Measurements from ENCODE around the gene GRIN2A. TPM values are rescaled to one million over a fixed set of nuclear protein-coding genes. Genes with fewer than 3 reads are reported as not detected.

The GRIN2A gene
- total and polyA plus RNA-seq, 2 experiments from 2014 or later: 0.05 to 1.6 TPM

GRCh38 chr16:10078541-10078949 is 103.7 kb downstream of the GRIN2A start:
- no peaks in the 10 kb centered on the region for H3K9me2 ChIP-seq (replicated peaks; ENCODE audit: insufficient read depth)
- no peaks in the 10 kb centered on the region for H3K9me3 ChIP-seq (ENCODE audit: low read depth)
- DNase-seq (ENCODE audit: low spot score): no peak
- no peak for TF ChIP-seq EZH2 (IDR thresholded peaks at IDR 0.05; ENCODE audit: borderline replicate concordance)
- H3K27me3 ChIP-seq: no peaks in the 10 kb centered on the region
- H2AFZ ChIP-seq: no peak overlapping the region
- 32% methylated on average over 7 of the region's 7 CpGs for WGBS (ENCODE audit: low lambda C conversion rate, missing lambda C conversion rate)
- peaks cover 31% of the 10 kb centered on the region for H3K4me1 ChIP-seq (ENCODE audit: insufficient read depth)
- H3K79me2 ChIP-seq: no peaks in the 10 kb centered on the region
- H3K36me3 ChIP-seq (replicated peaks; ENCODE audit: insufficient read depth, low read depth): no peaks in the 10 kb centered on the region
- H3K4me3 ChIP-seq: no peak overlapping the region
- no peak overlapping the region for H3K27ac ChIP-seq
- no peaks in the 10 kb centered on the region for H4K20me1 ChIP-seq (ENCODE audit: insufficient read depth, poor library complexity, severe bottlenecking)
- no peak overlapping the region for H3K4me2 ChIP-seq

- no peaks in the 10 kb centered on the region for H3K79me2 ChIP-seq
- no peaks in the 10 kb centered on the region for H3K36me3 ChIP-seq (replicated peaks; ENCODE audit: insufficient read depth, low read depth)
- no peaks in the 10 kb centered on the region for H3K27me3 ChIP-seq
- H3K4me2 ChIP-seq: no peak overlapping the region
- H4K20me1 ChIP-seq (ENCODE audit: insufficient read depth, poor library complexity, severe bottlenecking): no peaks in the 10 kb centered on the region
- H3K4me3 ChIP-seq: no peak overlapping the region
- H3K27ac ChIP-seq: no peak overlapping the region
- WGBS (ENCODE audit: low lambda C conversion rate, missing lambda C conversion rate): 83% methylated on average over 6 of the region's 6 CpGs
- DNase-seq (ENCODE audit: low spot score): no peak
- TF ChIP-seq EZH2phosphoT487 (IDR thresholded peaks at IDR 0.05; ENCODE audit: low read depth, severe bottlenecking, unreplicated experiment) (no peak), EZH2 (IDR thresholded peaks at IDR 0.05; ENCODE audit: borderline replicate concordance) (no peak), CTCF (IDR thresholded peaks at IDR 0.05; ENCODE audit: poor library complexity) (no peak)
- H3K4me1 ChIP-seq (ENCODE audit: insufficient read depth): peaks cover 31% of the 10 kb centered on the region
- H3K9me2 ChIP-seq (replicated peaks; ENCODE audit: insufficient read depth): no peaks in the 10 kb centered on the region
- H3K9me3 ChIP-seq (ENCODE audit: low read depth): no peaks in the 10 kb centered on the region
- no peak overlapping the region for H2AFZ ChIP-seq
Measured at GRCh38 chr16:10077861-10078260, 104.4 kb downstream of the GRIN2A start.

- Histone ChIP-seq H4K20me1 (ENCODE audit: insufficient read depth, poor library complexity, severe bottlenecking) (no peaks in the 10 kb centered on the region), H3K4me1 (ENCODE audit: insufficient read depth) (peaks cover 27% of the 10 kb centered on the region), H3K9me2 (replicated peaks; ENCODE audit: insufficient read depth) (no peaks in the 10 kb centered on the region), H3K9me3 (ENCODE audit: low read depth) (no peaks in the 10 kb centered on the region), H3K36me3 (replicated peaks; ENCODE audit: insufficient read depth, low read depth) (no peaks in the 10 kb centered on the region), H3K27me3 (no peaks in the 10 kb centered on the region), H3K4me3 (no peak overlapping the region), H2AFZ (no peak overlapping the region), H3K79me2 (no peaks in the 10 kb centered on the region), H3K4me2 (no peak overlapping the region), H3K27ac (no peak overlapping the region)
- DNase-seq (ENCODE audit: low spot score): peak; percentile 37
- WGBS (ENCODE audit: low lambda C conversion rate, missing lambda C conversion rate): 90% methylated on average over 5 of the region's 5 CpGs
- TF ChIP-seq CTCF (IDR thresholded peaks at IDR 0.05; ENCODE audit: poor library complexity): no peak
- TF ChIP-seq EZH2phosphoT487 (IDR thresholded peaks at IDR 0.05; ENCODE audit: low read depth, severe bottlenecking, unreplicated experiment): no peak
- TF ChIP-seq EZH2 (IDR thresholded peaks at IDR 0.05; ENCODE audit: borderline replicate concordance): no peak
Measured at GRCh38 chr16:10076037-10076436, 106.2 kb downstream of the GRIN2A start.

GRCh38 chr16:10070591-10070990 is 111.6 kb downstream of the GRIN2A start:
- H4K20me1 ChIP-seq (ENCODE audit: insufficient read depth, poor library complexity, severe bottlenecking): no peaks in the 10 kb centered on the region
- no peaks in the 10 kb centered on the region for H3K36me3 ChIP-seq (replicated peaks; ENCODE audit: insufficient read depth, low read depth)
- H3K4me2 ChIP-seq: no peak overlapping the region
- H3K4me3 ChIP-seq: no peak overlapping the region
- H3K79me2 ChIP-seq: no peaks in the 10 kb centered on the region
- H3K9me3 ChIP-seq (ENCODE audit: low read depth): no peaks in the 10 kb centered on the region
- H3K27ac ChIP-seq: no peak overlapping the region
- H3K27me3 ChIP-seq: no peaks in the 10 kb centered on the region
- TF ChIP-seq EZH2phosphoT487 (IDR thresholded peaks at IDR 0.05; ENCODE audit: low read depth, severe bottlenecking, unreplicated experiment) (no peak), CTCF (IDR thresholded peaks at IDR 0.05; ENCODE audit: poor library complexity) (no peak), EZH2 (IDR thresholded peaks at IDR 0.05; ENCODE audit: borderline replicate concordance) (no peak)
- no peak for DNase-seq (ENCODE audit: low spot score)
- no peak overlapping the region for H2AFZ ChIP-seq
- no peaks in the 10 kb centered on the region for H3K4me1 ChIP-seq (ENCODE audit: insufficient read depth)
- 89% methylated on average over 4 of the region's 4 CpGs for WGBS (ENCODE audit: low lambda C conversion rate, missing lambda C conversion rate)
- no peaks in the 10 kb centered on the region for H3K9me2 ChIP-seq (replicated peaks; ENCODE audit: insufficient read depth)

All from hepatocyte (in vitro differentiated cells).